NCI-H446 (cell line): ENCODE results near the gene MYL11.
A peak's percentile ranks its signal among the peaks of the same experiment; 100 is the strongest.

Source experiments
- DNase-seq, 2 experiments: peaks; one replicate each; lab custom pipeline; 2025; lab: John Stamatoyannopoulos, UW

MYL11 gene

GRCh38 chr16:30397056-30397455 is 22.5 kb downstream of the MYL11 start:
- DNase-seq: no peak

- DNase-seq: no peak
Observed at GRCh38 chr16:30397776-30398660, 23.4 kb downstream of the MYL11 start.

GRCh38 chr16:30398661-30399434 is 24.2 kb downstream of the MYL11 start:
- no peak for DNase-seq

- no peak for DNase-seq
Observed at GRCh38 chr16:30399435-30400186, 25.0 kb downstream of the MYL11 start.

- DNase-seq: no peak
Observed at GRCh38 chr16:30401768-30402425, 27.3 kb downstream of the MYL11 start.

GRCh38 chr16:30406795-30407101 is 32.1 kb downstream of the MYL11 start:
- DNase-seq: no peak

GRCh38 chr16:30407102-30407803 is 32.7 kb downstream of the MYL11 start, which contains the start of gene ZNF771:
Gene ZNF771 (plus strand): TSS chr16:30407606. CDS start chr16:30408054, 448 bp downstream.
- peak; percentile 63 to 90 for DNase-seq

GRCh38 chr16:30407804-30408534 is 33.4 kb downstream of the MYL11 start:
- no peak for DNase-seq

- peak; percentile 73 to 88 for DNase-seq
Observed at GRCh38 chr16:30409125-30410060, 34.8 kb downstream of the MYL11 start.

- DNase-seq: no peak
Observed at GRCh38 chr16:30413112-30413806, 38.7 kb downstream of the MYL11 start.

GRCh38 chr16:30414159-30414558 is 39.6 kb downstream of the MYL11 start:
- no peak for DNase-seq

- DNase-seq: no peak
Observed at GRCh38 chr16:30416047-30416603, 41.5 kb downstream of the MYL11 start.

- no peak for DNase-seq
Observed at GRCh38 chr16:30416624-30417528, 42.3 kb downstream of the MYL11 start.

GRCh38 chr16:30417529-30418349 is 43.1 kb downstream of the MYL11 start:
- DNase-seq: no peak

GRCh38 chr16:30418350-30419181 is 44.0 kb downstream of the MYL11 start:
- DNase-seq: no peak

- DNase-seq: no peak
Observed at GRCh38 chr16:30421010-30421409, 46.4 kb downstream of the MYL11 start.
